Panc1 (cell line): Measurements from ENCODE around the gene FAM227B. TPM values are rescaled to one million over a fixed set of nuclear protein-coding genes. Genes with fewer than 3 reads are reported as not detected.

Source experiments
- ATAC-seq: fragments of 200-7000 bp; cut with Tn5 transposase; 2 replicates; pipeline ENCODE4 v1.9.1; 2020; ENCODE audit warnings: mild to moderate bottlenecking, moderate library complexity
- BruUV-seq: library from RNA; stranded (reverse); fragments of 400-500 nt; replicated peaks from 2 replicates; lab custom pipeline; 2021; lab: Mats Ljungman, UMichigan
- CTCF ChIA-PET: fragments of 300-600 bp; sonication (Branson Sonifier 250); formaldehyde crosslinking; loops from one replicate; lab custom pipeline; 2022; ENCODE audit warnings: antibody characterized with exemption; lab: Charles Lee
- POLR2A ChIA-PET: fragments of 300-600 bp; sonication (Branson Sonifier 250); formaldehyde crosslinking; loops from one replicate; lab custom pipeline; 2022; ENCODE audit warnings: antibody characterized with exemption; lab: Charles Lee
- DNase-seq: peaks from one replicate; pipeline ENCODE4 v3.0.0-alpha.2; 2010; ENCODE audit warnings: low read depth, low spot score
- H3K27ac ChIP-seq: 2 replicates; pipeline ENCODE4 v1.5.1; 2011; ENCODE audit warnings: mild to moderate bottlenecking, low read length, inconsistent platforms
- H3K27me3 ChIP-seq: fragments of 200-500 bp; sonication (Bioruptor generic); 2 replicates; pipeline ENCODE4 v1.6.0; 2014; ENCODE audit warnings: low read length, inconsistent platforms; ENCODE audit not compliant: control insufficient read depth, insufficient read depth
- H3K36me3 ChIP-seq: fragments of 200-500 bp; sonication (Bioruptor generic); 2 replicates; pipeline ENCODE4 v1.5.1; 2014; ENCODE audit warnings: inconsistent platforms, mild to moderate bottlenecking, low read length, moderate library complexity; ENCODE audit not compliant: control insufficient read depth, insufficient read depth
- H3K4me1 ChIP-seq: 2 replicates; pipeline ENCODE4 v1.5.1; 2011; ENCODE audit warnings: inconsistent platforms, mild to moderate bottlenecking, low read length, moderate library complexity; ENCODE audit not compliant: control insufficient read depth, insufficient read depth
- H3K4me3 ChIP-seq, 2 experiments: 2 replicates each; pipeline ENCODE4 v1.5.1; 2011 to 2012; ENCODE audit warnings: low read depth in 2 of 2, low read length in 2 of 2, mild to moderate bottlenecking in 2 of 2, inconsistent platforms in 1 of 2, moderate library complexity in 1 of 2
- H3K9me3 ChIP-seq: fragments of 200-500 bp; sonication (Bioruptor generic); 2 replicates; pipeline ENCODE4 v1.5.1; 2014; ENCODE audit warnings: low read depth, mild to moderate bottlenecking, inconsistent platforms, low read length, moderate library complexity; ENCODE audit not compliant: control insufficient read depth, insufficient read depth
- CTCF ChIP-seq: fragments of 450-650 bp; IDR thresholded peaks from 2 replicates; pipeline ENCODE4 v1.5.1; 2017; ENCODE audit warnings: mild to moderate bottlenecking
- POLR2AphosphoS5 ChIP-seq: IDR thresholded peaks from 2 replicates; pipeline ENCODE4 v1.6.1; 2012; ENCODE audit warnings: mild to moderate bottlenecking, low read depth, low read length, moderate library complexity
- REST ChIP-seq, 2 experiments: IDR thresholded peaks; 2 replicates each; pipeline ENCODE4 v1.6.1; 2011 to 2012; ENCODE audit warnings: low read depth in 2 of 2, control low read depth in 1 of 2, low read length in 1 of 2, mild to moderate bottlenecking in 1 of 2, moderate library complexity in 1 of 2; ENCODE audit not compliant: insufficient read depth in 1 of 2
- SIN3A ChIP-seq: IDR thresholded peaks from 2 replicates; pipeline ENCODE4 v1.6.1; 2012; ENCODE audit warnings: low read depth, mild to moderate bottlenecking, low read length, moderate library complexity, borderline replicate concordance; ENCODE audit not compliant: insufficient read depth
- TCF7L2 ChIP-seq: IDR thresholded peaks from 2 replicates; pipeline ENCODE4 v1.6.1; 2011; ENCODE audit warnings: mild to moderate bottlenecking, low read depth, low read length, inconsistent platforms
- in situ Hi-C: cut with HindIII; loops from 2 replicates; pipeline ENCODE4 v1.10.0; 2016; ENCODE audit warnings: low sequenced_read_pairs, low pct_unique_long_range_greater_than_20kb
- intact Hi-C: fragments of 100-400 bp; cut with micrococcal nuclease; formaldehyde crosslinking; loops from one replicate; pipeline ENCODE4 v1.10.0; 2022; ENCODE audit not compliant: unreplicated experiment
- total RNA-seq: library from RNA; stranded (reverse); gene quantifications from one replicate; pipeline ENCODE4 v1.2.1, GENCODE V29; 2021; ENCODE audit not compliant: unreplicated experiment

The FAM227B gene
- total RNA-seq, 1 experiment from 2014 or later: 1.2 TPM

- ChIA-PET CTCF (interaction anchor here (0.5 kb wide), 1 partner anchor 836 kb away, joined by 3 read pairs; no protein-coding TSS in a partner anchor), POLR2A (no interaction called here)
- H3K9me3 ChIP-seq: no peaks in the 10 kb centered on the region
- in situ Hi-C loops (no loop called here), intact Hi-C loops (no loop called here)
- H3K36me3 ChIP-seq: no peaks in the 10 kb centered on the region
- no peaks in the 10 kb centered on the region for H3K4me1 ChIP-seq
- BruUV-seq: no TSS peak
- no peaks in the 10 kb centered on the region for H3K27me3 ChIP-seq
- H3K27ac ChIP-seq: no peak overlapping the region
- ATAC-seq (no peak), DNase-seq (no peak)
- TF ChIP-seq POLR2AphosphoS5: no peak
- TF ChIP-seq CTCF: no peak
- TF ChIP-seq REST (IDR thresholded peaks at IDR 0.05; ENCODE audit: insufficient read depth in 1 of 2, low read depth in 2 of 2, low read length in 1 of 2): no peak
- no peak for TF ChIP-seq TCF7L2
- TF ChIP-seq SIN3A: no peak
- no peak overlapping the region for H3K4me3 ChIP-seq
Measured at GRCh38 chr15:49452595-49452994, 168.0 kb downstream of the FAM227B start.

GRCh38 chr15:49441816-49442215 lies 178.8 kb downstream of the FAM227B start:
- in situ Hi-C loops: no loop called here
- POLR2A ChIA-PET: no interaction called here

GRCh38 chr15:49441356-49441755 lies 179.3 kb downstream of the FAM227B start:
- Histone ChIP-seq H3K4me3 (no peak overlapping the region), H3K36me3 (no peaks in the 10 kb centered on the region), H3K4me1 (no peaks in the 10 kb centered on the region), H3K27me3 (no peaks in the 10 kb centered on the region), H3K9me3 (no peaks in the 10 kb centered on the region), H3K27ac (no peak overlapping the region)
- in situ Hi-C loops: no loop called here
- DNase-seq (no peak), ATAC-seq (no peak)
- TF ChIP-seq CTCF: no peak
- TF ChIP-seq SIN3A: no peak
- TF ChIP-seq POLR2AphosphoS5: no peak
- no peak for TF ChIP-seq REST (IDR thresholded peaks at IDR 0.05; ENCODE audit: insufficient read depth in 1 of 2, low read depth in 2 of 2, low read length in 1 of 2)
- no peak for TF ChIP-seq TCF7L2
- CTCF ChIA-PET: no interaction called here
- BruUV-seq: no TSS peak
- intact Hi-C loops: no loop called here
- POLR2A ChIA-PET: no interaction called here

More at GRCh38 chr15:49441816-49442215, 178.8 kb downstream of the FAM227B start:
- H3K9me3 ChIP-seq: no peaks in the 10 kb centered on the region
- ATAC-seq (no peak), DNase-seq (no peak)
- H3K4me1 ChIP-seq: no peaks in the 10 kb centered on the region
- intact Hi-C loops: no loop called here
- TF ChIP-seq POLR2AphosphoS5: no peak
- no peak for TF ChIP-seq SIN3A
- TF ChIP-seq TCF7L2: no peak
- no peaks in the 10 kb centered on the region for H3K27me3 ChIP-seq
- BruUV-seq: no TSS peak
- CTCF ChIA-PET: no interaction called here
- H3K36me3 ChIP-seq: no peaks in the 10 kb centered on the region
- no peak overlapping the region for H3K4me3 ChIP-seq
- no peak overlapping the region for H3K27ac ChIP-seq
